Osteocyte (in vitro differentiated cells): Measurements from ENCODE around the gene KNG1. TPM values are rescaled to one million over a fixed set of nuclear protein-coding genes. Genes with fewer than 3 reads are reported as not detected.

Experiments
- DNase-seq: peaks from one replicate; pipeline ENCODE4 v3.0.0; 2021; ENCODE audit warnings: mixed read lengths; ENCODE audit not compliant: unreplicated experiment; ENCODE audit errors: extremely low spot score
- H3K27ac Mint-ChIP-seq: one replicate; pipeline ENCODE4 v1.8.0; 2021; ENCODE audit warnings: mild to moderate bottlenecking, mixed read lengths; ENCODE audit not compliant: unreplicated experiment
- H3K27me3 Mint-ChIP-seq: one replicate; pipeline ENCODE4 v1.8.0; 2021; ENCODE audit warnings: mixed read lengths; ENCODE audit not compliant: unreplicated experiment
- H3K36me3 Mint-ChIP-seq: one replicate; pipeline ENCODE4 v1.8.0; 2021; ENCODE audit warnings: mixed read lengths; ENCODE audit not compliant: unreplicated experiment
- H3K4me1 Mint-ChIP-seq: one replicate; pipeline ENCODE4 v1.8.0; 2021; ENCODE audit warnings: mixed read lengths; ENCODE audit not compliant: unreplicated experiment
- H3K4me3 Mint-ChIP-seq: one replicate; pipeline ENCODE4 v1.8.0; 2021; ENCODE audit warnings: mild to moderate bottlenecking, moderate library complexity, mixed read lengths; ENCODE audit not compliant: unreplicated experiment
- H3K9me3 Mint-ChIP-seq: one replicate; pipeline ENCODE4 v1.8.0; 2021; ENCODE audit warnings: mixed read lengths; ENCODE audit not compliant: unreplicated experiment
- total RNA-seq: library from RNA; stranded (reverse); gene quantifications from 2 replicates; pipeline ENCODE4 v1.2.1, GENCODE V29; 2021
- TF ChIP-seq, protein P1 (sequence below): fragments of 200-600 bp; sonication (generic); IDR thresholded peaks from 2 replicates; pipeline ENCODE4 v1.5.0; 2021; ENCODE audit warnings: antibody characterized with exemption, mild to moderate bottlenecking, moderate library complexity

Gene KNG1
- total RNA-seq, 1 donor from 2014 or later: not detected

DNA sequence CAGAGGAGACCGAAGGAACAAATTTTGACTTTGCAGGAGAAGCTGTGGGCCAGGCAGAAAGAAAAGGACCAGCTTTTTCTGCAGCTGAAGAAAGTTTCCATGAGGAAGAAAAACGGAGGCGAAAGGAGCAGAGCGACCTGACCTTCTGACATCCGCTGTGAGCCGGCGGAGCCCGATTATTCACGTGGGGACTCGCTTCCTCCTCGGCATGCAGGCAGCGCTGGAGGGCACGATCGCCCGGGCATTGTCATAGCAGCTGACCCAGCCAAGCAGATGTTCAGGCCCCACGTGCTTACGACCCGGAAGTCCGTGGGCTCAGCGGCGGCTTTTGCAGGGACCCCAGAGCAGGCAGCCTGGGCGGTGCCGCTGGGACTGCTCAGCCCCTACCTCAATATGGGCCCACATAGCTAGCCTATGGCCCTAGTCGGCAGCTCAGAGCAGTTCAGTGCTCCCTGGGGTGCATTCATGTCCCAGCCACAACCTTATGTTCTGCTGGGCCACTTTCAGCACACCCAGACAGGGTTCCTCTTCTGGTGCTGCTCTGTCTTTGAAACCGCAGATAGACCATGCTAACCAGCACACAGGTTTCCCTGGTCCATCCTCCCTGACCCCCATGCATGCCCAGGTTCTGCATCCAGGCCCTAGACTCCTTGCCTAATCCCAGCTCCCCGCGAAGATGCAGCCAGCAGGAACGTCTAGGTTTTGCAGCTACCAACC lies 55.7 kb downstream of the KNG1 start:
- H3K36me3 Mint-ChIP-seq: no peaks in the 10 kb centered on the region
- DNase-seq: no peak
- H3K27me3 Mint-ChIP-seq: no peaks in the 10 kb centered on the region
- H3K4me3 Mint-ChIP-seq: peak overlapping the region; percentile 68
- H3K9me3 Mint-ChIP-seq: no peaks in the 10 kb centered on the region
- TF ChIP-seq, protein P1, sequence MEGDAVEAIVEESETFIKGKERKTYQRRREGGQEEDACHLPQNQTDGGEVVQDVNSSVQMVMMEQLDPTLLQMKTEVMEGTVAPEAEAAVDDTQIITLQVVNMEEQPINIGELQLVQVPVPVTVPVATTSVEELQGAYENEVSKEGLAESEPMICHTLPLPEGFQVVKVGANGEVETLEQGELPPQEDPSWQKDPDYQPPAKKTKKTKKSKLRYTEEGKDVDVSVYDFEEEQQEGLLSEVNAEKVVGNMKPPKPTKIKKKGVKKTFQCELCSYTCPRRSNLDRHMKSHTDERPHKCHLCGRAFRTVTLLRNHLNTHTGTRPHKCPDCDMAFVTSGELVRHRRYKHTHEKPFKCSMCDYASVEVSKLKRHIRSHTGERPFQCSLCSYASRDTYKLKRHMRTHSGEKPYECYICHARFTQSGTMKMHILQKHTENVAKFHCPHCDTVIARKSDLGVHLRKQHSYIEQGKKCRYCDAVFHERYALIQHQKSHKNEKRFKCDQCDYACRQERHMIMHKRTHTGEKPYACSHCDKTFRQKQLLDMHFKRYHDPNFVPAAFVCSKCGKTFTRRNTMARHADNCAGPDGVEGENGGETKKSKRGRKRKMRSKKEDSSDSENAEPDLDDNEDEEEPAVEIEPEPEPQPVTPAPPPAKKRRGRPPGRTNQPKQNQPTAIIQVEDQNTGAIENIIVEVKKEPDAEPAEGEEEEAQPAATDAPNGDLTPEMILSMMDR: no peak
- peak overlapping the region; percentile 69 for H3K27ac Mint-ChIP-seq
- peaks cover 17% of the 10 kb centered on the region for H3K4me1 Mint-ChIP-seq

DNA sequence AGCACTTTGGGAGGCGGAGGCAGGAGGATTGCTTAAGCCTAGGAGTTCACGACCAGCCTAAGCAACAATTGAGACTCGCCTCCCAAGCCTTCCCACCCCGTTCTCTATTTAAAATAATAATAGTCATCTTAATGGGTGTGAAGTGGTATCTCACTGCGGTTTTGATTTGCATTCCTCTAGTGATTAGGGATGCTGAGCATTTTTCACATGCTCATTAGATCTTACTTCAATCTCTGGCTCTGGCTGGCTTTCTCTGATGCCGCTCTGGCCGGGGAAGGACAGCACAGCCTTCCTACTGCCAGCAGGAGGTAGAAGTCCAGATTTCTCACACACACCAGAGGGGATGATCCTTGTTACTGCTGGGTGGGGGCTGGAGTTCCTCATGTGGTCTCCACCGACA lies 58.8 kb downstream of the KNG1 start:
- TF ChIP-seq, protein P1: no peak
- no peak for DNase-seq
- peaks cover 17% of the 10 kb centered on the region for H3K4me1 Mint-ChIP-seq
- H3K4me3 Mint-ChIP-seq: no peak overlapping the region
- no peak overlapping the region for H3K27ac Mint-ChIP-seq
- H3K27me3 Mint-ChIP-seq: no peaks in the 10 kb centered on the region
- H3K9me3 Mint-ChIP-seq: no peaks in the 10 kb centered on the region
- H3K36me3 Mint-ChIP-seq: no peaks in the 10 kb centered on the region

DNA sequence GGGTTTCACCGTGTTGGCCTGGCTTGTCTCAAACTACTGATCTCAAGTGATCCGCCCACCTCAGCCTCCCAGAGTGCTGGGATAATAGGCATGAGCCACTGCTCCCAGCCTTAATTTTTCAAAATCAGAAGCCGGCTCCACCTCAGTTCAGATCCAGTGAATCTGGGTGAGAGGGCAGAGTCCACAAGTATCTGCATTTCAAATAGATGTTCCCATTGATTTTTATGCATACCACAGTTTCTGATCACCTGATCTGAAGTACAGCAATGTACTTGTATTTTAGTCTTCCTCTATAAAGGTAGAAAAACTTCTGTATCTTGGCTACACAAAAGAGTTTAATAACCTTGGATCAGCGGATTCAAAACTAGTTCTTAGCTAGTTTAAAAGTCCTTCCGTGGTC lies 62.0 kb downstream of the KNG1 start:
- TF ChIP-seq, protein P1: no peak
- Mint-ChIP-seq H3K27ac (no peak overlapping the region), H3K36me3 (peaks cover 5% of the 10 kb centered on the region), H3K4me1 (peaks cover 9% of the 10 kb centered on the region), H3K4me3 (no peak overlapping the region), H3K27me3 (no peaks in the 10 kb centered on the region), H3K9me3 (no peaks in the 10 kb centered on the region)
- no peak for DNase-seq

DNA sequence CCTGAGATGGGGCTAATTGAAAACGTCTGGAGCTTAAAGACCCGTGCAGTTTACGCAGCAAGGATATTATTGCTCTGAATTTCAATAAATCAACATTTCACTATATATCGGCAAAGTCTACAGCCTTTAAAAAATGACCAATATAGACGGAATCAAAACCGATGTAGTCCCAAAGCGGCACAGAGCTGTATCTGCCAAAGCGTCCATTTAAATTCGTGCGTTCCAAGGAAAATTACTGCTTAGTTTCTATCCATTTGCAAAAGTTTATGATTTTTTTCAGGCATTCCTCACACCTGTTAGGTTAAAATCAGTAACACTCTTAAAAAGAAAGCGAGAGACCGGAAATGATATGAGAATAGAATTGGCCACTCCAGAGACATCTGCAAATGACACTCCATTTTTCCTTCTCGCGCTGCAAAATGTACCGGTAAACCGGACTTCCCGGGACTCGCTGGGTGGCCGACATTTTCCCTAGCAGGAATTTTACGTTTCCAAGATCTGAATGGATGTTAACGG lies 65.4 kb downstream of the KNG1 start:
- Mint-ChIP-seq H3K27me3 (no peaks in the 10 kb centered on the region), H3K4me1 (peaks cover 40% of the 10 kb centered on the region), H3K27ac (peak overlapping the region; percentile 100), H3K36me3 (peaks cover 35% of the 10 kb centered on the region), H3K4me3 (peak overlapping the region; percentile 96), H3K9me3 (no peaks in the 10 kb centered on the region)
- no peak for DNase-seq
- TF ChIP-seq, protein P1: no peak

DNA sequence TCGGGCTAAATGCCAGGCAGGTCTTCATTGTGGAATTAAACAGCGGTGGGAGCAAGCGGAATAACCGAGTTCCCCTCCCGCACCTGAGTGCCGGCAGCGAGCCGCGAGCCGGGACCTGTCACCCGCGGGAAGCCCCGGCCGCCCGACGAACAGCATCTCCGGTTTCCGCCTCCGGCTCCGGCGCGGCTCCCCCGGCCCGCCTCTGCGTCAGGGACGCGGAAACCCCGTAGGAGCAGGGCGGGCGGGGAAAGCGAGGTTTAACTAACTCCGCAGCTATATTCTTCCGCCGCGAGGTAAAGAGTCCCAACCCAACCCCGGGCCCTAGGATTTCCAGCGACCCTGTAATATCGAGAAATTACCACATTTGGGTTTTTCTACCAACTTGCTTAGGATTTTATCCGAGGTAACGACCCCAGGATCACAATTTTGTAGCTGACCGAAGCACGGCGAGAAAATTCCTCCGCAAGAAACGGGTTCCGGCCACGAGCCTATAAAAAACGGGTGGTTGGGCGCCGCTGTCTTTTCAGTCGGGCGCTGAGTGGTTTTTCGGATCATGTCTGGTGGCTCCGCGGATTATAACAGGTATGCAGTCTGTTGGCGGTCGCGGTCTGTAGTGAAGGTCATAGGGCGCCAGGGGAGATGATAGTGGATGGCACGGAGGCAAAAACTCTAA lies 66.0 kb downstream of the KNG1 start, which contains the start of gene EIF4A2:
TSS of gene EIF4A2 (plus strand) at position 520 of the 673 bp plus-strand sequence. CDS start at position 554, 34 bp downstream.
- Mint-ChIP-seq H3K4me1 (peaks cover 46% of the 10 kb centered on the region), H3K4me3 (peak within 1 kb of the TSS; percentile 96), H3K27ac (peak within 1 kb of the TSS; percentile 100), H3K9me3 (no peaks in the 10 kb centered on the region), H3K27me3 (no peaks in the 10 kb centered on the region), H3K36me3 (peaks cover 41% of the 10 kb centered on the region)
- TF ChIP-seq, protein P1: no peak
- peak; percentile 95 for DNase-seq
